GM12892 (cell line): Measurements from ENCODE around the gene NKG7.

Source experiments
- POLR2AphosphoS5 ChIP-seq: IDR thresholded peaks from 2 replicates; pipeline ENCODE4 v1.6.1; 2011; ENCODE audit warnings: low read depth, low read length, control low read depth
- TAF1 ChIP-seq: IDR thresholded peaks from 2 replicates; pipeline ENCODE4 v1.6.1; 2011; ENCODE audit warnings: low read depth, mild to moderate bottlenecking, control low read depth, low read length, borderline replicate concordance

DNA sequence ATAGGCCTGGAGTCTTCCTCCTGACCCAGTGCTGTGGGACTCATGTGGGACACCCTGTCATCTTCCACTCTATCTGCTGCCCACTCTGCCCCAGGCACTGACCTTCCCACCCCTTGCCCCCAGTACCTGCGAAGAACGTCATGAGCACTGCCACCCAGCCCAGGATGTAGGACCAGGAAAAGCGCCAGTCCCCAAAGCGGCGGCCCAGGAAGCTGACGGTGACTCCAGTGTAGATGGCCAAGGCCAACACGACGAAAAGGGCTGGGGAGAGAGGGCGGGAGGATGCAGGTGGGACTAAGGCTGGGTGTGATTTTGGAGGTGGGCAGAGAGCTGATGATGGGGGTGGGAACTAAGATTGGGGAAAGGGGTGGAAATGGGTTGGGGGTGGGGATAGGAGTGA, 7.9 kb upstream of the NKG7 start:
- TF ChIP-seq POLR2AphosphoS5, result no peak
- TF ChIP-seq TAF1, result no peak
